HG02588 (cell line): Measurements from ENCODE around the gene FDPS.
"Not testable (repeated sequence)": the region's sequence is repeated elsewhere in the genome, so short reads cannot be mapped to it uniquely, and the experiment has no call there.

Experiments
- ATAC-seq: cut with Tn5 transposase; IDR thresholded peaks from one replicate; pipeline ENCODE4 v1.9.1; 2021; ENCODE audit warnings: mild to moderate bottlenecking, moderate library complexity; ENCODE audit not compliant: unreplicated experiment

Gene FDPS

DNA sequence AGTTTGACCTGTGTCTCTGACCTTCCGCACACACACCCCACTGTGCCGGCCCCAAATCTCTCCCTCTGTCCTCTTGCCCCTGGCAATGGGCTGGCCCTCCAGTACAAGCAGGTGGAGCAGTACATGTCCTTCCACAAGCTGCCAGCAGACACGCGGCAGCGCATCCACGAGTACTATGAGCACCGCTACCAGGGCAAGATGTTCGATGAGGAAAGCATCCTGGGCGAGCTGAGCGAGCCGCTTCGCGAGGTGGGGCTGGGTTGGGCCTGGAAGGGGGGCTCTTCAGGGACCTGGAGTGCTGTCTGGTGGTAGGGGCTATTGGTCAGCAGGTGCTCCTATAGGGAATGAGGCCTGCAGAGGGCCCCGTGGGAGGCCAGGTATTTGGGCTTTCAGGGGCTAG, 23.6 kb upstream of the FDPS start:
- no peak for ATAC-seq

DNA sequence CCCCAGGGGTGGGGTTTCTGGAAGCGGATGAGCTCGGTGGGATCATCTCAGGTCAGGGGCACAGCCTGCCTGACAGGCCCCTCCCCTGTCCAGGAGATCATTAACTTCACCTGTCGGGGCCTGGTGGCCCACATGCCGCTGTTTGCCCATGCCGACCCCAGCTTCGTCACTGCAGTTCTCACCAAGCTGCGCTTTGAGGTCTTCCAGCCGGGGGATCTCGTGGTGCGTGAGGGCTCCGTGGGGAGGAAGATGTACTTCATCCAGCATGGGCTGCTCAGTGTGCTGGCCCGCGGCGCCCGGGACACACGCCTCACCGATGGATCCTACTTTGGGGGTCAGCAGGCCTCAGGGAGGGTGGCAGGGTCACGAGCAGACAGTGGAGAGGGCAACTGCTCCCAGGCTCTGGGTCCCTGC, 23.0 kb upstream of the FDPS start:
- no peak for ATAC-seq

- ATAC-seq, result no peak
Measured at GRCh38 chr1:155286544-155286943, 22.1 kb upstream of the FDPS start.

DNA sequence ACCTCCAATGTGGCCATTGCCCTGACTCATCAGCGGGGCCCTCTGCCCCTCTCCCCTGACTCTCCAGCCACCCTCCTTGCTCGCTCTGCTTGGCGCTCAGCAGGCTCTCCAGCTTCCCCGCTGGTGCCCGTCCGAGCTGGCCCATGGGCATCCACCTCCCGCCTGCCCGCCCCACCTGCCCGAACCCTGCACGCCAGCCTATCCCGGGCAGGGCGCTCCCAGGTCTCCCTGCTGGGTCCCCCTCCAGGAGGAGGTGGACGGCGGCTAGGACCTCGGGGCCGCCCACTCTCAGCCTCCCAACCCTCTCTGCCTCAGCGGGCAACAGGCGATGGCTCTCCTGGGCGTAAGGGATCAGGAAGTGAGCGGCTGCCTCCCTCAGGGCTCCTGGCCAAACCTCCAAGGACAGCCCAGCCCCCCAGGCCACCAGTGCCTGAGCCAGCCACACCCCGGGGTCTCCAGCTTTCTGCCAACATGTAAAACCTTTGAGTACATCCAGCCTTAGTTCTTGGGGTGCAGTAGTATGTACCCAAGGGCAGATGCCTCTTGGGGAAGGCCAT, 20.6 kb upstream of the FDPS start:
- no peak for ATAC-seq

- not testable (repeated sequence) for ATAC-seq
Measured at GRCh38 chr1:155291006-155291405, 17.7 kb upstream of the FDPS start.

DNA sequence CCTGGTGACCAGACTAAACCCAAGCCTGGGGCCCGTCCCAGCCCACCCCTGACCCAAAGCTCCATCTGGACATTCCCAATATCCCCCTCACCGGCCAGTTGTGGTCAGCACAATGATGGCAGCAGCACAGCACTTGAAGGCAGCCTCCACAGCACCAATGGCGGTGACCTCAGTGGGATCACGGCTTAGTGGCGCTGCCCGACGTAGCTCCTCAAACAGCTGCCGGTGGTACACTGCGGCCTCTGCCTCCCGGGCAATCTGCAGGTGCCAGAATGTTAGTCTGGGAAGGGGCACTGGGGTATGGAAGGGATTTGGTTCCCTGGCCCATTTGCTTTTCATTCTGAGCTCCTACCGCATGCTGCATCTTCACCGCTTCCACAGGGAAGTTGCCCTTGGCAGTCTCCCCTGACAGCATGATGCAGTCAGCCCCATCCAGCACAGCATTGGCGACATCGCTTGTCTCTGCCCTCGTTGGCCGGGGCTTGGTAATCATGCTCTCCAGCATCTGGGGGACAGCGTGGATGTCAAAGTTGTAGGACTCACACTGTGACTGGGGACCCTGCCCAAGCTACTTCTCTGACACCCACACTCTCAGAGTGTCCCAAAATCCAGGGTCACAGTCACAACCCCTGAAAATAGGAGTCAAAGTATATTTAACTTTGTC, 15.4 kb upstream of the FDPS start:
- no peak for ATAC-seq

DNA sequence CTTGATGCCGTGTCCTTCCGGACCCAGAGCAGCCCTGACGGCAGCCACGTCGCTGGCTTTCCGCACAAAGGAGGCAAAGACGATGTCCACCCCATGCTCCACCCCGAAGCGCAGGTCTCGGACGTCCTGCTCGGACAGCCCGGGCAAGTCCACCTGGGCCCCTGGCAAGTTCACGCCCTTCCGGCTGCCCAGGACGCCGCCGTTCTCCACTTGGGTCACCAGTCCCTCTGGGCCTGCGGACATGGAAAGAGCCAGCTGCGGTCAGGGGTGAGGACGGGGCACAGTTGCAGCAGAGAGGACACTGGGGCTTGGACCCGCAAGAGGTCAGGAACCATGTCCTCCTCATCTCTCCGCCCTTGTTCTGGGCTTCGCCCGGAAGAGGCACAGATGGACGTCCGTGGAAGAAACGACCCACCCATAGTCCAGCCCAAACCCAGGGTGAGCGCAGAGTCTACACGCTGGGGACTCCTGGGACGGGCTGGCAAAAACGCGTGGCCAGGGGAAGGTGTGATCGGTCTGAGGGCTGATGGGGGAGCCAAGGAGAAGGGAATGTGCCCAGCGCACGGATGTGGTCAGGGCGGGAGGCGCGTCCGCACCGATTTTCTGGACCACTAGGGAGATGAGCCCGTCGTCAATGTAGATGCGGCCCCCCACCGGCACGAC, 14.0 kb upstream of the FDPS start:
- ATAC-seq, result no peak

DNA sequence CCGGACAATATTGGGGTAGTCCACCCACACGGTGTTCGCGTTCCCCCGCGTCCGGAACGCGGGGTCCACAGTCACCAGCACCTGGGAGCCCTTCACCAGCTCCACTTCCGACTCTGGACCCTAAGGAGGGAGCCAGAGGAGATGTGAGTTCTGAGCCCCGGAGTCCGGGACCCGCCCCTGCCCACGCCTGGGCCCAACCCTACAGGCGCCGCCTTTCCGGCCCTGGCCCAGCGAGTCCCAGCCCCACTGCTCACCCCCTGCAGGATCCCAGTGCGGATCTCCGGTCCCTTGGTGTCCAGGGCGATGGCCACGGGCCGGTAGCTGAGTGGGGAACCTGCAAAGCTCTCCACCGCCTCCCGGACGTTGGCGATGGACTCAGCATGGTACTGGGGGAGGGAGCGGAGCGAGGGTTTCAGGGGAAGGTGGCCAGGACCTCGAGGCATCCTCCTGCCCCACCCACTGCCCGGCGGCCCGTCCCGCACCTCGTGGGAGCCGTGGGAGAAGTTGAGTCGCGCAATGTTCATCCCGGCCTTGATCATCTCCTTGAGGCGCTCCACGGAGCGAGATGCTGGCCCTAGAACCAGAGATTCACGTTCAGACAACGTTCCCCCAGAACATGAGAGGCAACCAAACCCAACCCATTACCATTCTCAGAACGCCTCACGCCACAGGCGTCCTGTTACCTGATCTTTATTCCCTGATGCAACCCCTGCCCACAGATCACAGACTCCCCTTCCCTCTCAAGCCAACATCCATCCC, 13.3 kb upstream of the FDPS start:
- no peak for ATAC-seq

- ATAC-seq, result no peak
Measured at GRCh38 chr1:155295942-155296267, 12.8 kb upstream of the FDPS start.

DNA sequence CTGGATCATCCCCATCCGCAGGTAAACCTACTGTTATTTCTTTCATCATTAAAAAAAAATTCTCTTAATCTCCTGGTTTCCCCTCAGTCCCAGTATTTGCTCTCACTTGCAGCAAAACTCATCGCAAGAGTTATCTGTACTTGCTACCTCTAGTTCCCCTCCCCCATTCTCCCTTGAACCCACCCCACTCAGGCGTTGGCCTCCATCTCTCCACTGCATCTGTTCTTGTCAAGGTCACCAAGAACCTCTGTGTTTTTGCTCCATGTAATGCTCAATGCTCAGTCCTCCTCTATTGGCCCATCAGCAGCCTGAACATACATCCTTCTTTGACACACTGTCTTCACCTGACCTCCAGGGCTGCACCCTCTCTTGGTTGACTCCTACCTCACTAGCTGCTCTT, 12.0 kb upstream of the FDPS start:
- ATAC-seq, result no peak

GRCh38 chr1:155297384-155297783, 11.3 kb upstream of the FDPS start:
- ATAC-seq, result no peak

DNA sequence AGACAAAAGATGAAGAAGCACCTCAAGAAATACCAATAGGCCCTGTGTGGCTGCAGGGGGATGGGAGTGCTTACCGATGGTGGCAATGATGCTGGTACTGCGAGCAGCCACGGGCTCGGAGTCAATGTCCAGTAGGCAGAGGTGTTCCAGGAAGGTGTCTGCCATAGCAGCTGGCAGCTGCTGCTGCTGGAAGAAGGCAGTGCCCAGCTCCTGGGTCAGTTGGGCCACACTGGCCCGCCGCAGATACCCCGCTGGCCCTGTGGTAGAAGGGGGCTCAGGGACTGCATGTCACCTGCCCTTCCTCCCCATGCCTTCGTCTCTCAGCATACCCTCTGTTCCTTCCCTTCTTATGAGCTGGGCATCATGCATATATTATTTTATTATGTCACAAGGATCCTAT, 8.6 kb upstream of the FDPS start:
- ATAC-seq, result no peak

GRCh38 chr1:155300553-155301329, 7.9 kb upstream of the FDPS start:
- no peak for ATAC-seq

- no peak for ATAC-seq
Measured at GRCh38 chr1:155301342-155301841, 7.3 kb upstream of the FDPS start, which contains the start of gene PKLR. PKLR (minus strand) TSS chr1:155301438; CDS start chr1:155301395, 43 bp downstream.

- no peak for ATAC-seq
Measured at GRCh38 chr1:155304558-155305063, 4.1 kb upstream of the FDPS start.

GRCh38 chr1:155305881-155306391, 2.7 kb upstream of the FDPS start:
- no peak for ATAC-seq

- no peak for ATAC-seq
Measured at GRCh38 chr1:155307247-155307740, 1.4 kb upstream of the FDPS start.

- no peak for ATAC-seq
Measured at GRCh38 chr1:155309423-155310021, 856 bp downstream of the FDPS start.

DNA sequence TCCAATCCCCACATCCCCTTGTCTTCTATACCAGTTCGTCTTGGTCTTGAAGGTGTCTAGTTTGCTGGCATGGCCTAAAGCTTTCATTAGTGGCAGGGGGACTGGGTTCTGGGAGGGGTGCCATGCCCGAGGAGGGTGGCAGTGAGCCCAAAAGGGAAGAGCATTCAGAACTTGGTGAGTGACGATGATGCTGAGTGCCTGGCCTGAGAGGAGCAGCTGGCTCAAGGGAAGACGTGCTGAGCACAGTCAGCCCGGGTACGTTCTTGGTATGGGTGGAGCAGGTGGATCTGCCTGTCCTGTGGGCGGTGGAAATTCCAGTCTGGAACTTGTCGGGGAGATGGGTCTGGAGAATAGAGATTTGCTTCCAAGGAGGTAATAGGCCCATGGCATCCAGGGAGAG, 4.6 kb downstream of the FDPS start:
- no peak for ATAC-seq

- ATAC-seq, result no peak
Measured at GRCh38 chr1:155316922-155317321, 8.3 kb downstream of the FDPS start.
